Measurements from ENCODE around the gene DCUN1D4.
A peak's percentile ranks its signal among the peaks of the same experiment; 100 is the strongest.

The DCUN1D4 gene

GRCh38 chr4:51843309-51844152, 578 bp downstream of the DCUN1D4 start:
- peak overlapping the region; percentile 82 for H3K9ac ChIP-seq (ENCODE audit: low read length)
- H3K27me3 ChIP-seq (replicated peaks; ENCODE audit: control insufficient read depth, insufficient read depth, low read length), result no peaks in the 10 kb centered on the region
- peaks cover 24% of the 10 kb centered on the region for H3K4me1 ChIP-seq (ENCODE audit: control insufficient read depth, insufficient read depth, low read length)
- no peaks in the 10 kb centered on the region for H3K36me3 ChIP-seq (ENCODE audit: control insufficient read depth, insufficient read depth, low read length, severe bottlenecking)
- H3K4me3 ChIP-seq (ENCODE audit: low read length), result peak overlapping the region; percentile 96
- peak; percentile 92 for DNase-seq (ENCODE audit: low read depth)
- no peaks in the 10 kb centered on the region for H3K9me3 ChIP-seq (ENCODE audit: control insufficient read depth, low read length)

DNA sequence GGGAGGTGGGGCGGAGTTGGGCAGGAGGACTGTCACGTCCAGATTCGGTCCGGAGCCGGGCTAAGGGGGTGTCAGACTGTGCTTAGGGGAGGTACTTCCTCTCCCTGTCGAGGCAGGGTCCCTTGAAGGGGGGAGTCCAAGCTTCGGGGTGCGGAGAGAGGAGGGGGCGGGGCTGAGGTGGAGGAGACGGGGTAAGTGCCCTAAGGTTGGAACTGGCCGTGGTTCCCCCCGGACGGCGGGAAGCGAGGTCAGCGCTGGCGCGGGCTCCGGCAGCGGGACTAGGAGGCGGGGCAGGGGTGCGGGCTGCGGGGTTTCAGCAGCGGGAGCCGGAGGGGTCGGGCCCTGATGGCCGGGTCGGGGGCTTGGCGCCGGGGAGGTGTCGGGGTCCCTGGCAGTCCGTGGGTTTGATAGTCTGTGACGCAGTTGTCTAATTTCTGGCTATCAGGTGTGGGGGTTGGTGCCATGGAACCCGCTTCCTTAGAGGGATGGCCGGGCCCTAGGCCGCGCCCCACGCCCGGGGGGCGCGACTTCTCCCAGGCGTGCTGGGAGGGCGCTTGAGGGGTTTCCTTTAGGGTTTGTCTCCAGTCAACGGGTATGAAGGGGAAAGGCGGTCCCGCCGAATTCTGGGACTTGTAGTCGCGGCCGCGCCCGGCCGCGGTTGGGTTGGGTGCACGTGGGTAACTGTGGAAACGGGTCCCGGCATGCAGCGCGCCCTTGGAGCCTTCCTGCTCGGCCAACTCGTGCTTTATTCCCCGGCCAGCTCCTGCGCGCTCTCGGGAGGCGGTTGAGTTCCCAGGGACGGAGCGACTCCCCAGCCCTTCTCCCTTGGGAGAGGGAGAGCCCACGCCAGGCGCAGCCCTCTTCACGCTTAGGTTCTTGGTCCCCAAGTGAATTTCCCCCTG, 1.5 kb downstream of the DCUN1D4 start:
- peak; percentile 96 for DNase-seq (ENCODE audit: low read depth)
- Histone ChIP-seq H3K9ac (ENCODE audit: low read length) (peak overlapping the region; percentile 82), H3K36me3 (ENCODE audit: control insufficient read depth, insufficient read depth, low read length, severe bottlenecking) (peaks cover under 1% of the 10 kb centered on the region), H3K4me1 (ENCODE audit: control insufficient read depth, insufficient read depth, low read length) (peaks cover 24% of the 10 kb centered on the region), H3K4me3 (ENCODE audit: low read length) (peak overlapping the region; percentile 85), H3K9me3 (ENCODE audit: control insufficient read depth, low read length) (no peaks in the 10 kb centered on the region), H3K27me3 (replicated peaks; ENCODE audit: control insufficient read depth, insufficient read depth, low read length) (no peaks in the 10 kb centered on the region)

GRCh38 chr4:51845055-51845426, 2.1 kb downstream of the DCUN1D4 start:
- peak overlapping the region; percentile 82 for H3K9ac ChIP-seq (ENCODE audit: low read length)
- peak overlapping the region; percentile 85 for H3K4me3 ChIP-seq (ENCODE audit: low read length)
- H3K36me3 ChIP-seq (ENCODE audit: control insufficient read depth, insufficient read depth, low read length, severe bottlenecking), result peaks cover 3% of the 10 kb centered on the region
- peaks cover 24% of the 10 kb centered on the region for H3K4me1 ChIP-seq (ENCODE audit: control insufficient read depth, insufficient read depth, low read length)
- DNase-seq (ENCODE audit: low read depth), result no peak
- no peaks in the 10 kb centered on the region for H3K27me3 ChIP-seq (replicated peaks; ENCODE audit: control insufficient read depth, insufficient read depth, low read length)
- H3K9me3 ChIP-seq (ENCODE audit: control insufficient read depth, low read length), result no peaks in the 10 kb centered on the region

GRCh38 chr4:51845711-51846110, 2.8 kb downstream of the DCUN1D4 start:
- peaks cover 24% of the 10 kb centered on the region for H3K4me1 ChIP-seq (ENCODE audit: control insufficient read depth, insufficient read depth, low read length)
- no peaks in the 10 kb centered on the region for H3K9me3 ChIP-seq (ENCODE audit: control insufficient read depth, low read length)
- peaks cover 3% of the 10 kb centered on the region for H3K36me3 ChIP-seq (ENCODE audit: control insufficient read depth, insufficient read depth, low read length, severe bottlenecking)
- peak overlapping the region; percentile 85 for H3K4me3 ChIP-seq (ENCODE audit: low read length)
- H3K9ac ChIP-seq (ENCODE audit: low read length), result peak overlapping the region; percentile 82
- no peaks in the 10 kb centered on the region for H3K27me3 ChIP-seq (replicated peaks; ENCODE audit: control insufficient read depth, insufficient read depth, low read length)
- DNase-seq (ENCODE audit: low read depth), result peak; percentile 49

GRCh38 chr4:51849430-51849829, 6.5 kb downstream of the DCUN1D4 start:
- Histone ChIP-seq H3K27me3 (replicated peaks; ENCODE audit: control insufficient read depth, insufficient read depth, low read length) (no peaks in the 10 kb centered on the region), H3K4me3 (ENCODE audit: low read length) (no peak overlapping the region), H3K9me3 (ENCODE audit: control insufficient read depth, low read length) (no peaks in the 10 kb centered on the region), H3K36me3 (ENCODE audit: control insufficient read depth, insufficient read depth, low read length, severe bottlenecking) (peaks cover 3% of the 10 kb centered on the region), H3K9ac (ENCODE audit: low read length) (no peak overlapping the region), H3K4me1 (ENCODE audit: control insufficient read depth, insufficient read depth, low read length) (peaks cover 44% of the 10 kb centered on the region)
- no peak for DNase-seq (ENCODE audit: low read depth)

- peaks cover 3% of the 10 kb centered on the region for H3K36me3 ChIP-seq (ENCODE audit: control insufficient read depth, insufficient read depth, low read length, severe bottlenecking)
- H3K9me3 ChIP-seq (ENCODE audit: control insufficient read depth, low read length), result no peaks in the 10 kb centered on the region
- no peak overlapping the region for H3K4me3 ChIP-seq (ENCODE audit: low read length)
- H3K9ac ChIP-seq (ENCODE audit: low read length), result no peak overlapping the region
- no peaks in the 10 kb centered on the region for H3K27me3 ChIP-seq (replicated peaks; ENCODE audit: control insufficient read depth, insufficient read depth, low read length)
- peaks cover 43% of the 10 kb centered on the region for H3K4me1 ChIP-seq (ENCODE audit: control insufficient read depth, insufficient read depth, low read length)
- no peak for DNase-seq (ENCODE audit: low read depth)
Observed at GRCh38 chr4:51850294-51850693, 7.3 kb downstream of the DCUN1D4 start.

DNA sequence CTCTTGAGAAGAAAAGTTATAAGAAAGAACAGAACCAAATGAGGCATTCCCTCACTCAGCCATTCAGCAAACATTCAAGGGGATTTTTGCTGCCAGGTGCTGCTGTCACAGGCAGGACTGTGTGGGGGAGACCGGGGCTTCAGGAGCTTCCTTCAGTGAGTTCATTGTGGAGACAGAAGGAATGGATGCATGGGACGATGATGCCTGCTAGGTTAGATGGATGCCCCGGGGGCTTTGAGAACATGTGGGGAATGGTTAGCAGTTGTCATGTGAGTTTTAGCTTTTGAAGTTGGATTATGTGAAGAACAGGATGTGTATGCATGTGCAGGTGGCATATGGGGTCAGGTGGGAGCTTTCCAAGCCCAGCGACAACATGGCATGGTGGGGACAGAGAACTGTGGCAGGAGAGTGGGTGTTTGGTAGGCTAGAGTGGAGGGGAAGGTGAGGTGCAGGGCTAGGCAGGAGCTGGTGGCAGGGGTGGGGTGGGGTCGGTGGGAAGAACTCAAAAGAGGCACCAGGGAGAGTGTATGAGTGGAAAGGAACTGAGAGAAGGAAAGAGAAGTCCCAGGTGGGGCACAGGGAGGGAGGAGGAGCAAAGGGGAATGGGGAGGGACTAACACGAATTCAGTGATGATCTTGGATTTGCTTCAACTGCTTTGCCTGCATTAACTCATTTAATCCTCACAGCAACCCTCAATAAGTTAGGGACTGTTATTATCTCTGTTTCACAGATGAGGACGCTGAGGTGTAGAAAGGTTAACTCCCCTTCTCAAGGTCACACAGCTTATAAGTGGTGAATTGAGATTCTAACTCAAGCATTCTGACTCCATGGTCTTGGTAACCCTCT, 8.4 kb downstream of the DCUN1D4 start:
- no peak for DNase-seq (ENCODE audit: low read depth)
- Histone ChIP-seq H3K4me3 (ENCODE audit: low read length) (no peak overlapping the region), H3K4me1 (ENCODE audit: control insufficient read depth, insufficient read depth, low read length) (peaks cover 40% of the 10 kb centered on the region)

GRCh38 chr4:51851937-51852290, 9.0 kb downstream of the DCUN1D4 start:
- no peaks in the 10 kb centered on the region for H3K27me3 ChIP-seq (replicated peaks; ENCODE audit: control insufficient read depth, insufficient read depth, low read length)
- no peak for DNase-seq (ENCODE audit: low read depth)
- no peak overlapping the region for H3K4me3 ChIP-seq (ENCODE audit: low read length)
- H3K36me3 ChIP-seq (ENCODE audit: control insufficient read depth, insufficient read depth, low read length, severe bottlenecking), result peaks cover 3% of the 10 kb centered on the region
- H3K9me3 ChIP-seq (ENCODE audit: control insufficient read depth, low read length), result no peaks in the 10 kb centered on the region
- peaks cover 37% of the 10 kb centered on the region for H3K4me1 ChIP-seq (ENCODE audit: control insufficient read depth, insufficient read depth, low read length)
- no peak overlapping the region for H3K9ac ChIP-seq (ENCODE audit: low read length)

More for the DNA sequence above, 8.4 kb downstream of the DCUN1D4 start:
- Histone ChIP-seq H3K9ac (ENCODE audit: low read length) (no peak overlapping the region), H3K27me3 (replicated peaks; ENCODE audit: control insufficient read depth, insufficient read depth, low read length) (no peaks in the 10 kb centered on the region), H3K36me3 (ENCODE audit: control insufficient read depth, insufficient read depth, low read length, severe bottlenecking) (peaks cover 3% of the 10 kb centered on the region), H3K9me3 (ENCODE audit: control insufficient read depth, low read length) (no peaks in the 10 kb centered on the region)

- Histone ChIP-seq H3K36me3 (ENCODE audit: control insufficient read depth, insufficient read depth, low read length, severe bottlenecking) (peaks cover 3% of the 10 kb centered on the region), H3K27me3 (replicated peaks; ENCODE audit: control insufficient read depth, insufficient read depth, low read length) (no peaks in the 10 kb centered on the region), H3K4me3 (ENCODE audit: low read length) (no peak overlapping the region), H3K4me1 (ENCODE audit: control insufficient read depth, insufficient read depth, low read length) (peaks cover 35% of the 10 kb centered on the region), H3K9ac (ENCODE audit: low read length) (peak overlapping the region; percentile 12), H3K9me3 (ENCODE audit: control insufficient read depth, low read length) (no peaks in the 10 kb centered on the region)
- DNase-seq (ENCODE audit: low read depth), result peak; percentile 35
Observed at GRCh38 chr4:51853027-51853682, 10.2 kb downstream of the DCUN1D4 start.

DNA sequence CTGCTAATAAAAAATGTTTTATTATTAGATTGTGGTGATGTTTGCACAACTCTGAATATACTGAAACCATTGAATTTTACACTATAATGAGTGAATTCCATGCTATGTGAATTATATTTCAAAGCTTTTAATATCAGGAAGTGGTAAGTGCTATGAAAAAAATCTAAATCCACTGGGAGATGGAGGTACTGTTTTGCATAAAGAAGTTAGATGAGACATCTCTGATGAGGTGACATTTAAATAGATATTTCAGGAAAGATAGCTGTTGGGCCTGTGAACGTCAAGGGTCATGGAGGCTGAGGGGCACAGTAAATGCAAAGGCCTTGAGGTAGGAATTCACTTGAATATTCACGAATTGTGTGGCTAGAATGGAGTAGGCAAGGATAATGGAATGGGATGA, 12.3 kb downstream of the DCUN1D4 start:
- H3K4me1 ChIP-seq (ENCODE audit: control insufficient read depth, insufficient read depth, low read length), result peaks cover 55% of the 10 kb centered on the region
- H3K4me3 ChIP-seq (ENCODE audit: low read length), result no peak overlapping the region
- no peaks in the 10 kb centered on the region for H3K9me3 ChIP-seq (ENCODE audit: control insufficient read depth, low read length)

More for the DNA sequence above, 12.3 kb downstream of the DCUN1D4 start:
- Histone ChIP-seq H3K27me3 (replicated peaks; ENCODE audit: control insufficient read depth, insufficient read depth, low read length) (no peaks in the 10 kb centered on the region), H3K9ac (ENCODE audit: low read length) (no peak overlapping the region), H3K36me3 (ENCODE audit: control insufficient read depth, insufficient read depth, low read length, severe bottlenecking) (no peaks in the 10 kb centered on the region)
- DNase-seq (ENCODE audit: low read depth), result no peak

Measured in adipocyte (in vitro differentiated cells).